GM10266 (cell line): ENCODE results near the gene RHBG.
A peak's percentile ranks its signal among the peaks of the same experiment; 100 is the strongest.

ENCODE experiments used
- DNase-seq: peaks from one replicate; pipeline ENCODE4 v3.0.0; 2012; ENCODE audit errors: extremely low spot score
- CTCF ChIP-seq: IDR thresholded peaks from 2 replicates; pipeline ENCODE4 v1.5.1; 2012; ENCODE audit warnings: mild to moderate bottlenecking, low read depth; ENCODE audit not compliant: control insufficient read depth, insufficient read depth; ENCODE audit errors: missing control alignments

The RHBG gene

DNA sequence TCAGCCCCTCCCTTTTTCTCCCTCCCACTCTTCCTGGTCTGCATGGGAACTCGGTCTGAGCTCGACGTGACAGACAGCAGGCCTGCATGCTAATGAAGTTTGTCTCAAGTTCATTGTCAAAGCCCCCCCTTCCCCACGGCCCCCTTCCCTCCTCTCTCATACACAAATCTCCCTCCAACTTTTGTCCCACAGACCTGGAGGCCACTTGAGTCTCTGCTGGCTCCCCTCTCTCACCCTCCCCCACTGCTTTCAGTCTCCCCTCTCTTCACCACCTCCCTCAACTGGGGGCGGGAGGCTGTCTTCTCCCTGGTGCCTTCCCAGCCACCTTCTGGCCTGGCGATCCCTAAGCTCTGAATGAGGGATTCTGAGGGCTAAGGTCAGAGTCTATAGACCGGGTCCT is 61.3 kb downstream of the RHBG start:
- no peak for TF ChIP-seq CTCF

GRCh38 chr1:156430866-156431265 is 61.9 kb downstream of the RHBG start:
- no peak for DNase-seq
- TF ChIP-seq CTCF, result no peak

More for the DNA sequence above, 61.3 kb downstream of the RHBG start:
- no peak for DNase-seq

DNA sequence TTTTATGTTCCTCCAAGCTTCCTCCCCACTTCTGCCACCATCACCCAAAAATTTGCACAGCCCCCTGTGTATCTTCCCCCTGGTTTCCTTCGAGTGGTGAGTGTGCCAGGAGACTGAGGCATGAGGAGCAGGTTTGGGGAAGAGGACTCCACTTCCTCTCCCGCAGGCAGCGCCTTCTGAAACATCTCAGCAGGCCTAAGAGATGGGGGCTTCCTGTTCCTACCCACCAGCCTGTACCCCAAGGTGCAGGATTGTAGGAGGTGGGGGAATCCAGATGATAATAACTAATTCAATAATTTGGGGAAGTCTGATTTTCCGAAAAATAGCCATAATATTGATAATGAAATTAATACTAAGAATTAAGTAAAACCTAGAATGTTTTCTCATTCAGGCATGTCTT is 62.4 kb downstream of the RHBG start:
- no peak for TF ChIP-seq CTCF
- DNase-seq, result no peak

GRCh38 chr1:156431769-156432668 is 63.0 kb downstream of the RHBG start:
- DNase-seq, result no peak
- no peak for TF ChIP-seq CTCF

DNA sequence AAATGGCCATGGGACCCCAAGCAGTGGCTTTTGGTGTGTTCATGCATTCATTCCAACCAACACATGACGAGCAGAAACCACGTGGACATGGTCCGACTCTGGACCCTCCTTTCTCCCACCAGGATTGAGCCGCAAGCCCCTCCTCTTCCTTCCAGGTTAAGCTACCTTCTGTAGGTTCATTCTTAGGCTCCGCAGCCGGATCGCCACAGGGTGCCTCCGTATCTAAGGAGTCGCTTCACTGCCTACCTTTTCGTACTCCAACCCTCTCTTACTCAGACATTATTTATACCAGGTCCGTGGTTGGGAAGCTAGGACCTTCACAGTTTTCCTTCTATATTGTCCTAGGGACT is 63.6 kb downstream of the RHBG start:
- DNase-seq, result no peak
- no peak for TF ChIP-seq CTCF

DNA sequence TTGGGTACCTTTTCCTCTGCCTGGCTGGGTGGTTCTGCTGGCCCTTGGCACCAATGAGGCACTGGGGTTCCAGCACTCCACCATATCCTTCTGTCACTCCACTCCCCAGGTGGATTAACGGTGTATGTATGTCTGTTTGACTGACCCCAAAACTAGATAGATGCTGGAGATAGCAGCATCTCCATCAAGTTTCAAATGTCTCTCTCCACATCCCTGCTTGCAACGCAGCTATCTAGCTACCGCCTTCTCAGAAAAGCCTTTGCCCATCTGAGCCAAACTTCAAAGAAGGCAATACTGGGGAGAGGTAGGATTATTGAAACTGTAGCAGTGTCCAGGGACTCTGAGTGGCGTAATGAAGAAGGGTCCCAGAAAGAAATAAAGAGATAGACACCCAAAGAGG is 64.0 kb downstream of the RHBG start:
- TF ChIP-seq CTCF, result no peak

DNA sequence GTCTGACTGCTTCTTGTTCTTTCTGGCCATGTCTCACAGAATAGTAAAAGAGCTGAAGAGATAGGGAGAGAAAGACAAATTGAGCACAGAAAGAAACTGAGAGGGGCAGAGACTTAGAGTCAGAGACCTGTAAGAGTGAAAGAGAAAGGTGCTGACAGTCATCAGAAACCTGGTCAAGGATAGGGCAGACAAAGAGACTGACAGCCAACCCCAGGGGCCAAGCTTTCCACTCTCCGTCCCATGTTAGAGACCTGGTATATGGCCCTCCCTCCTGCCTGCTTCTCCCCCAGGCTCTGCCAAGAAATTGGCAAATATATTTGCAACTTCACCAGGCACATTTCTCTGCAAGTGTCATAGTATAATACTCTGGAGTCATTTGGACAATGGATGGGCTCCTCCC is 64.6 kb downstream of the RHBG start:
- no peak for TF ChIP-seq CTCF

More for the DNA sequence above, 64.0 kb downstream of the RHBG start:
- no peak for DNase-seq

More for the DNA sequence above, 64.6 kb downstream of the RHBG start:
- peak; percentile 66 for DNase-seq
